ENCODE results near the gene CDK10. TPM values are rescaled to one million over a fixed set of nuclear protein-coding genes. Genes with fewer than 3 reads are reported as not detected.
A peak's percentile ranks its signal among the peaks of the same experiment; 100 is the strongest.

Gene CDK10
- total RNA-seq: 10 to 100 TPM; 34.6 to 69.1 (median 40.9) TPM

GRCh38 chr16:89686520-89687091 is at the start of gene CDK10:
CDK10 (plus strand) TSS chr16:89686689; CDS start chr16:89686711, 22 bp downstream.
- 0 to 2% methylated on average over 18 to 47 of the region's 67 CpGs for whole genome bisulfite sequencing, 2 donors
- no peak for TF ChIP-seq CTCF (IDR thresholded peaks at IDR 0.05)
- peak; percentile 86 to 96 for DNase-seq (ENCODE audit: low spot score in 2 of 2)
- H3K4me3 ChIP-seq (ENCODE audit: low read depth, poor library complexity, severe bottlenecking): peak within 1 kb of the TSS; percentile 71
- intact Hi-C loops (cut with DNase I; ENCODE audit: low total_unique reads): no loop called here

GRCh38 chr16:89637379-89637778 is 49.1 kb upstream of the CDK10 start:
- DNase-seq (ENCODE audit: low spot score in 2 of 2): no peak
- intact Hi-C loops (cut with DNase I; ENCODE audit: low total_unique reads): no loop called here
- H3K4me3 ChIP-seq (ENCODE audit: low read depth, poor library complexity, severe bottlenecking): no peak overlapping the region
- no peak for TF ChIP-seq CTCF (IDR thresholded peaks at IDR 0.05)
- whole genome bisulfite sequencing, 2 donors: 58 to 63% methylated on average over 10 of the region's 10 CpGs

- intact Hi-C loops (cut with DNase I; ENCODE audit: low total_unique reads): no loop called here
- no peak for TF ChIP-seq CTCF (IDR thresholded peaks at IDR 0.05)
- TF ChIP-seq POLR2A (IDR thresholded peaks at IDR 0.05): no peak
- no peak overlapping the region for H3K4me3 ChIP-seq (ENCODE audit: low read depth, poor library complexity, severe bottlenecking)
- WGBS, 2 donors: 69 to 73% methylated on average over 8 to 9 of the region's 10 CpGs
- no peak for DNase-seq (ENCODE audit: low spot score in 2 of 2)
Measured at GRCh38 chr16:89638455-89638854, 48.0 kb upstream of the CDK10 start.

- 59 to 63% methylated on average over 6 of the region's 6 CpGs for WGBS, 2 donors
- H3K4me3 ChIP-seq (ENCODE audit: low read depth, poor library complexity, severe bottlenecking): no peak overlapping the region
- TF ChIP-seq CTCF (IDR thresholded peaks at IDR 0.05): no peak
- no peak for TF ChIP-seq POLR2A (IDR thresholded peaks at IDR 0.05)
- no peak for DNase-seq (ENCODE audit: low spot score in 2 of 2)
- intact Hi-C loops (cut with DNase I; ENCODE audit: low total_unique reads): no loop called here
Measured at GRCh38 chr16:89639385-89639784, 47.1 kb upstream of the CDK10 start.

- H3K4me3 ChIP-seq (ENCODE audit: low read depth, poor library complexity, severe bottlenecking): no peak overlapping the region
- WGBS, 2 donors: 25 to 28% methylated on average over 14 of the region's 14 CpGs
- no peak for DNase-seq (ENCODE audit: low spot score in 2 of 2)
- intact Hi-C loops (cut with DNase I; ENCODE audit: low total_unique reads): no loop called here
- TF ChIP-seq CTCF (IDR thresholded peaks at IDR 0.05) (no peak), POLR2A (IDR thresholded peaks at IDR 0.05) (no peak)
Measured at GRCh38 chr16:89641458-89642119, 44.9 kb upstream of the CDK10 start.

- WGBS, 2 donors: 58 to 74% methylated on average over 13 of the region's 13 CpGs
- TF ChIP-seq CTCF (IDR thresholded peaks at IDR 0.05) (no peak), POLR2A (IDR thresholded peaks at IDR 0.05) (no peak)
- intact Hi-C loops (cut with DNase I; ENCODE audit: low total_unique reads): no loop called here
- H3K4me3 ChIP-seq (ENCODE audit: low read depth, poor library complexity, severe bottlenecking): no peak overlapping the region
- DNase-seq (ENCODE audit: low spot score in 2 of 2): no peak
Measured at GRCh38 chr16:89642574-89642973, 43.9 kb upstream of the CDK10 start.
